ENCODE data around the gene POLR2E. TPM values are rescaled to one million over a fixed set of nuclear protein-coding genes. Genes with fewer than 3 reads are reported as not detected.

Gene POLR2E
- total and polyA plus RNA-seq, 2 experiments from 2014 or later: 257 to 286 TPM

DNA sequence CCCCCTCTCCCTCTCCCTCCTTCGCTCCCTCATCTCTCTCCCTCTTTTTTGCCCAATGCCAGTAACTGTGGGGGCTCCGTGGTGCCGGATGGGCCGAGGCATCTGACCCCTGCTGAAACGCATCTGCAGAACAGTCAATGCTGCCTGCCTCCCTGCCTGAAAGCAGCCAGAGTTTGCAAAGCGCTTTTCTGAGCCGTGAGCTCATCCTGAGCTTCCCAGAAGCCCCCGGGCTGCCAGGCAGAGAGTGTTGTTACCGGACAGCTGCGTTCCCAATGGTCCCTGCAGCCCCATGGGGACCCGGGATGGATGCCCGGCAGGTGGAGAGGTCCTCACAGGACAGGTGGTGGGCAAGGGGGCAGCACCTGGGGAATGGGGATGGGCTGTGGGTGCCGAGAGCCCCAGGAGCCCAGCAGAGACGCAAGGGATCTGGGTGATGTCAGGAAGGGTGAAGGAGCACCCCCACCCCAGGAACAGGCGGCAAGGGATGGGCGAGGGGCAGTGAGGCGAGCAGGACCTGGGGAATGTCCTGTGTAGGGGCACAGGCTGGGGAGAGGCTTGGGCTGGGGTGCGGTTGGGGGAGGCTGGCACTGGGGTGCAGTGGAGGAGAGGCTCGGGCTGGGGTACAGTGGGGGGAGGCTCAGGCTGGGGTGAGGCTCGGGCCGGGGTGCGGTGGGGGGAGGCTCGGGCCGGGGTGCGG lies 41.6 kb upstream of the POLR2E start:
- Mint-ChIP-seq H3K4me1 (peaks cover 6% of the 10 kb centered on the region), H3K27me3 (ENCODE audit: insufficient read depth, low read depth, poor library complexity) (peaks cover 19% of the 10 kb centered on the region), H3K36me3 (ENCODE audit: low read depth) (peaks cover 5% of the 10 kb centered on the region; the same call in 2 of the 3 replicates), H3K9me3 (no peaks in the 10 kb centered on the region), H3K27ac (peak overlapping the region; percentile 41), H3K4me3 (no peak overlapping the region; the same call in 2 of the 3 replicates)
- TF ChIP-seq ETS1 (IDR thresholded peaks at IDR 0.05) (no peak), JUNB (IDR thresholded peaks at IDR 0.05; ENCODE audit: unreplicated experiment) (no peak), ZNF331 (CRISPR knock-in tag; IDR thresholded peaks at IDR 0.05; ENCODE audit: low read depth) (no peak), POLR2AphosphoS5 (IDR thresholded peaks at IDR 0.05; ENCODE audit: low read depth) (no peak), EZH2phosphoT487 (IDR thresholded peaks at IDR 0.05; ENCODE audit: unreplicated experiment) (no peak), ZNF114 (CRISPR knock-in tag; IDR thresholded peaks at IDR 0.05) (no peak), CREB1 (CRISPR knock-in tag; IDR thresholded peaks at IDR 0.05; ENCODE audit: low read depth) (no peak), STAT1 (IDR thresholded peaks at IDR 0.05; ENCODE audit: unreplicated experiment) (no peak), NANOG (IDR thresholded peaks at IDR 0.05; ENCODE audit: borderline replicate concordance) (no peak), EZH2 (IDR thresholded peaks at IDR 0.05; ENCODE audit: low read depth, unreplicated experiment) (no peak), REST (IDR thresholded peaks at IDR 0.05; ENCODE audit: unreplicated experiment) (no peak), ZNF462 (CRISPR knock-in tag; IDR thresholded peaks at IDR 0.05) (no peak)
- TF ChIP-seq, protein P1, sequence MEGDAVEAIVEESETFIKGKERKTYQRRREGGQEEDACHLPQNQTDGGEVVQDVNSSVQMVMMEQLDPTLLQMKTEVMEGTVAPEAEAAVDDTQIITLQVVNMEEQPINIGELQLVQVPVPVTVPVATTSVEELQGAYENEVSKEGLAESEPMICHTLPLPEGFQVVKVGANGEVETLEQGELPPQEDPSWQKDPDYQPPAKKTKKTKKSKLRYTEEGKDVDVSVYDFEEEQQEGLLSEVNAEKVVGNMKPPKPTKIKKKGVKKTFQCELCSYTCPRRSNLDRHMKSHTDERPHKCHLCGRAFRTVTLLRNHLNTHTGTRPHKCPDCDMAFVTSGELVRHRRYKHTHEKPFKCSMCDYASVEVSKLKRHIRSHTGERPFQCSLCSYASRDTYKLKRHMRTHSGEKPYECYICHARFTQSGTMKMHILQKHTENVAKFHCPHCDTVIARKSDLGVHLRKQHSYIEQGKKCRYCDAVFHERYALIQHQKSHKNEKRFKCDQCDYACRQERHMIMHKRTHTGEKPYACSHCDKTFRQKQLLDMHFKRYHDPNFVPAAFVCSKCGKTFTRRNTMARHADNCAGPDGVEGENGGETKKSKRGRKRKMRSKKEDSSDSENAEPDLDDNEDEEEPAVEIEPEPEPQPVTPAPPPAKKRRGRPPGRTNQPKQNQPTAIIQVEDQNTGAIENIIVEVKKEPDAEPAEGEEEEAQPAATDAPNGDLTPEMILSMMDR (conservative IDR thresholded peaks at IDR 0.05; ENCODE audit: low read depth in 2 of 2): no peak
- no peaks in the 10 kb centered on the region for H3K9me2 ChIP-seq (ENCODE audit: insufficient read depth)
- H3K36me3 ChIP-seq (ENCODE audit: insufficient read depth): no peaks in the 10 kb centered on the region
- H3K4me3 ChIP-seq: no peak overlapping the region
- H3K4me2 ChIP-seq: no peak overlapping the region
- H3K4me1 ChIP-seq (ENCODE audit: insufficient read depth): 0 out of 2 replicates have a peak, but pooled peaks cover 3% of the 10 kb centered on the region
- H3K27ac ChIP-seq (ENCODE audit: low read depth): peak overlapping the region; percentile 55; the same call in 1 of the 2 replicates
- H4K20me1 ChIP-seq (replicated peaks; ENCODE audit: insufficient read depth): 0 out of 2 replicates have a peak, but pooled peaks cover 4% of the 10 kb centered on the region
- DNase-seq (ENCODE audit: low spot score) (no peak), ATAC-seq (no peak)
- no peaks in the 10 kb centered on the region for H3K27me3 ChIP-seq (ENCODE audit: insufficient read depth)
- H2AFZ ChIP-seq: no peak overlapping the region
- H3K79me2 ChIP-seq (replicated peaks; ENCODE audit: insufficient read depth): no peaks in the 10 kb centered on the region
- no peaks in the 10 kb centered on the region; the same call in 1 of the 2 replicates for H3F3A ChIP-seq (replicated peaks; ENCODE audit: low read depth)
